Measurements from ENCODE around the gene CDC14A. TPM values are rescaled to one million over a fixed set of nuclear protein-coding genes. Genes with fewer than 3 reads are reported as not detected.

CDC14A gene
- total RNA-seq, 2 donors from 2014 or later = 17.8 to 24.1 TPM

GRCh38 chr1:100433563-100433962 lies 81.3 kb downstream of the CDC14A start:
- H3K4me3 Mint-ChIP-seq = peak overlapping the region in 1 of 2 donors; percentile 58
- peaks cover 13 to 15% of the 10 kb centered on the region in 2 donors for H3K36me3 Mint-ChIP-seq (ENCODE audit: insufficient read depth in 2 of 2)
- ATAC-seq (replicated peaks in 1 of 2) (peak; percentile 13 to 15), DNase-seq (no peak)
- H3K27ac Mint-ChIP-seq = peak overlapping the region; percentile 90
- H3K4me1 Mint-ChIP-seq (ENCODE audit: low read depth) = peaks cover 58% of the 10 kb centered on the region
- H3K9me3 Mint-ChIP-seq = peaks cover 3% of the 10 kb centered on the region in 2 donors
- no peaks in the 10 kb centered on the region for H3K27me3 Mint-ChIP-seq (ENCODE audit: low read depth)

GRCh38 chr1:100434831-100435230 lies 82.5 kb downstream of the CDC14A start:
- Mint-ChIP-seq H3K4me3 (peak overlapping the region; percentile 18 to 53), H3K4me1 (ENCODE audit: low read depth) (peaks cover 68% of the 10 kb centered on the region), H3K9me3 (peaks cover 3% of the 10 kb centered on the region in 2 donors), H3K27me3 (ENCODE audit: low read depth) (no peaks in the 10 kb centered on the region), H3K36me3 (ENCODE audit: insufficient read depth in 2 of 2) (peaks cover 13 to 15% of the 10 kb centered on the region in 2 donors), H3K27ac (peak overlapping the region; percentile 22)
- DNase-seq (no peak), ATAC-seq (replicated peaks in 1 of 2) (no peak)

GRCh38 chr1:100438375-100438774 lies 86.1 kb downstream of the CDC14A start:
- ATAC-seq (replicated peaks in 1 of 2) (no peak), DNase-seq (no peak)
- Mint-ChIP-seq H3K27ac (no peak overlapping the region), H3K27me3 (ENCODE audit: low read depth) (no peaks in the 10 kb centered on the region), H3K9me3 (peaks cover 3% of the 10 kb centered on the region in 2 donors), H3K4me1 (ENCODE audit: low read depth) (peaks cover 87% of the 10 kb centered on the region), H3K36me3 (ENCODE audit: insufficient read depth in 2 of 2) (peaks cover 9 to 13% of the 10 kb centered on the region in 2 donors), H3K4me3 (no peak overlapping the region)

GRCh38 chr1:100438789-100439188 lies 86.5 kb downstream of the CDC14A start:
- no peak for DNase-seq
- peaks cover 11 to 13% of the 10 kb centered on the region in 2 donors for H3K36me3 Mint-ChIP-seq (ENCODE audit: insufficient read depth in 2 of 2)
- ATAC-seq (replicated peaks in 1 of 2) = no peak
- no peak overlapping the region for H3K27ac Mint-ChIP-seq
- H3K4me1 Mint-ChIP-seq (ENCODE audit: low read depth) = peaks cover 87% of the 10 kb centered on the region
- H3K27me3 Mint-ChIP-seq (ENCODE audit: low read depth) = no peaks in the 10 kb centered on the region
- H3K9me3 Mint-ChIP-seq = peaks cover 3% of the 10 kb centered on the region in 2 donors
- peak overlapping the region in 1 of 2 donors; percentile 58 for H3K4me3 Mint-ChIP-seq

- Mint-ChIP-seq H3K27me3 (ENCODE audit: low read depth) (no peaks in the 10 kb centered on the region), H3K36me3 (ENCODE audit: insufficient read depth in 2 of 2) (peaks cover 7 to 8% of the 10 kb centered on the region in 2 donors), H3K9me3 (no peaks in the 10 kb centered on the region), H3K27ac (peak overlapping the region; percentile 85), H3K4me1 (ENCODE audit: low read depth) (peaks cover 87% of the 10 kb centered on the region), H3K4me3 (peak overlapping the region; percentile 63 to 78)
- DNase-seq (peak; percentile 77 to 78), ATAC-seq (replicated peaks in 1 of 2) (peak; percentile 79 to 86)
Measured at GRCh38 chr1:100440075-100440809, 87.9 kb downstream of the CDC14A start.

- Mint-ChIP-seq H3K36me3 (ENCODE audit: insufficient read depth in 2 of 2) (peaks cover 4 to 5% of the 10 kb centered on the region in 2 donors), H3K4me1 (ENCODE audit: low read depth) (peaks cover 89% of the 10 kb centered on the region), H3K4me3 (peak overlapping the region; percentile 53 to 71), H3K9me3 (no peaks in the 10 kb centered on the region), H3K27me3 (ENCODE audit: low read depth) (no peaks in the 10 kb centered on the region), H3K27ac (peak overlapping the region; percentile 78)
- DNase-seq (no peak), ATAC-seq (replicated peaks in 1 of 2) (no peak)
Measured at GRCh38 chr1:100441146-100441545, 88.8 kb downstream of the CDC14A start.

- Mint-ChIP-seq H3K27ac (peak overlapping the region; percentile 78), H3K4me3 (peak overlapping the region; percentile 53 to 71), H3K9me3 (no peaks in the 10 kb centered on the region), H3K27me3 (ENCODE audit: low read depth) (no peaks in the 10 kb centered on the region), H3K36me3 (ENCODE audit: insufficient read depth in 2 of 2) (peaks cover 4 to 5% of the 10 kb centered on the region in 2 donors), H3K4me1 (ENCODE audit: low read depth) (peaks cover 87% of the 10 kb centered on the region)
- no peak for ATAC-seq (replicated peaks in 1 of 2)
- DNase-seq = peak; percentile 24 to 25
Measured at GRCh38 chr1:100441651-100442050, 89.3 kb downstream of the CDC14A start.

- peak; percentile 25 to 41 for DNase-seq
- ATAC-seq (replicated peaks in 1 of 2) = peak; percentile 63 to 74
- Mint-ChIP-seq H3K4me1 (ENCODE audit: low read depth) (peaks cover 96% of the 10 kb centered on the region), H3K36me3 (ENCODE audit: insufficient read depth in 2 of 2) (peaks cover 13 to 17% of the 10 kb centered on the region in 2 donors), H3K9me3 (no peaks in the 10 kb centered on the region), H3K27me3 (ENCODE audit: low read depth) (no peaks in the 10 kb centered on the region), H3K4me3 (peak overlapping the region; percentile 86 to 87), H3K27ac (peak overlapping the region; percentile 98)
Measured at GRCh38 chr1:100443811-100444571, 91.7 kb downstream of the CDC14A start.

- peak overlapping the region; percentile 98 for H3K27ac Mint-ChIP-seq
- ATAC-seq (replicated peaks in 1 of 2) = peak; percentile 12 to 26
- no peaks in the 10 kb centered on the region for H3K27me3 Mint-ChIP-seq (ENCODE audit: low read depth)
- H3K9me3 Mint-ChIP-seq = no peaks in the 10 kb centered on the region
- peaks cover 18 to 28% of the 10 kb centered on the region in 2 donors for H3K36me3 Mint-ChIP-seq (ENCODE audit: insufficient read depth in 2 of 2)
- H3K4me1 Mint-ChIP-seq (ENCODE audit: low read depth) = peaks cover 96% of the 10 kb centered on the region
- peak in 1 of 2 donors; percentile 16 for DNase-seq
- H3K4me3 Mint-ChIP-seq = peak overlapping the region; percentile 66 to 89
Measured at GRCh38 chr1:100445565-100445964, 93.3 kb downstream of the CDC14A start.

- no peaks in the 10 kb centered on the region for H3K9me3 Mint-ChIP-seq
- DNase-seq = no peak
- ATAC-seq (replicated peaks in 1 of 2) = no peak
- no peaks in the 10 kb centered on the region for H3K27me3 Mint-ChIP-seq (ENCODE audit: low read depth)
- H3K4me1 Mint-ChIP-seq (ENCODE audit: low read depth) = peaks cover 98% of the 10 kb centered on the region
- peak overlapping the region; percentile 97 for H3K27ac Mint-ChIP-seq
- peak overlapping the region; percentile 70 to 83 for H3K4me3 Mint-ChIP-seq
- peaks cover 21 to 35% of the 10 kb centered on the region in 2 donors for H3K36me3 Mint-ChIP-seq (ENCODE audit: insufficient read depth in 2 of 2)
Measured at GRCh38 chr1:100448366-100448765, 96.1 kb downstream of the CDC14A start.

GRCh38 chr1:100449477-100449876 lies 97.2 kb downstream of the CDC14A start:
- peaks cover 18 to 33% of the 10 kb centered on the region in 2 donors for H3K36me3 Mint-ChIP-seq (ENCODE audit: insufficient read depth in 2 of 2)
- peak; percentile 82 to 86 for ATAC-seq (replicated peaks in 1 of 2)
- peak overlapping the region; percentile 97 for H3K27ac Mint-ChIP-seq
- peaks cover 96% of the 10 kb centered on the region for H3K4me1 Mint-ChIP-seq (ENCODE audit: low read depth)
- peak; percentile 40 to 42 for DNase-seq
- H3K27me3 Mint-ChIP-seq (ENCODE audit: low read depth) = no peaks in the 10 kb centered on the region
- peak overlapping the region; percentile 70 to 83 for H3K4me3 Mint-ChIP-seq
- H3K9me3 Mint-ChIP-seq = no peaks in the 10 kb centered on the region

GRCh38 chr1:100452641-100453040 lies 100.3 kb downstream of the CDC14A start:
- Mint-ChIP-seq H3K27me3 (ENCODE audit: low read depth) (no peaks in the 10 kb centered on the region), H3K4me1 (ENCODE audit: low read depth) (peaks cover 89% of the 10 kb centered on the region), H3K27ac (peak overlapping the region; percentile 98), H3K9me3 (no peaks in the 10 kb centered on the region), H3K36me3 (ENCODE audit: insufficient read depth in 2 of 2) (peaks cover 12 to 25% of the 10 kb centered on the region in 2 donors), H3K4me3 (peak overlapping the region; percentile 21 to 61)
- DNase-seq (no peak), ATAC-seq (replicated peaks in 1 of 2) (peak; percentile 68 to 72)

- peak overlapping the region; percentile 73 for H3K27ac Mint-ChIP-seq
- H3K4me1 Mint-ChIP-seq (ENCODE audit: low read depth) = peaks cover 76% of the 10 kb centered on the region
- no peaks in the 10 kb centered on the region for H3K9me3 Mint-ChIP-seq
- no peak for ATAC-seq (replicated peaks in 1 of 2)
- DNase-seq = no peak
- no peak overlapping the region for H3K4me3 Mint-ChIP-seq
- H3K27me3 Mint-ChIP-seq (ENCODE audit: low read depth) = no peaks in the 10 kb centered on the region
- peaks cover 3 to 7% of the 10 kb centered on the region in 2 donors for H3K36me3 Mint-ChIP-seq (ENCODE audit: insufficient read depth in 2 of 2)
Measured at GRCh38 chr1:100455478-100456072, 103.3 kb downstream of the CDC14A start.
